HG03039 (cell line): ENCODE data around the gene FGF13.

Source experiments
- ATAC-seq: cut with Tn5 transposase; IDR thresholded peaks from one replicate; pipeline ENCODE4 v1.9.1; 2021; ENCODE audit warnings: mild to moderate bottlenecking, moderate library complexity; ENCODE audit not compliant: unreplicated experiment

The FGF13 gene

DNA sequence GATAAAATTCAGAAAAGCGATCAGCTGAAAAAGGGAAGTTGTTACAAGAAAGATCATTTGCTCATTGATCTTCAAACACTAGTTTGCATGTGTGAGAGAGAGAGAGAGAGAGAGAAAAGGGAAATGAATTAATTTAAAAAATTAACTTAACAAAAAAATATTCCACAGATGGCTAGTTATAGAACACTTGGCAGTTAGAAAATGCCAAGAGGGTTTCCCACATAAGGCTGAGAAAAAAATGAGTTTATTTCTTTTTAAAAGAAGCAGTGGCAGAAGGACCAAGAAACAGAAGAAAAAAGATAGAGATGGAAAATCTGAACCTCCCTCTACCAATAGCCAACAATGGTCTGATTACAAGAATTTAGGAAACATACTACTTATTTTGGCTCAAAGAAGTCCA, 47.1 kb downstream of the FGF13 start:
- ATAC-seq: no peak

DNA sequence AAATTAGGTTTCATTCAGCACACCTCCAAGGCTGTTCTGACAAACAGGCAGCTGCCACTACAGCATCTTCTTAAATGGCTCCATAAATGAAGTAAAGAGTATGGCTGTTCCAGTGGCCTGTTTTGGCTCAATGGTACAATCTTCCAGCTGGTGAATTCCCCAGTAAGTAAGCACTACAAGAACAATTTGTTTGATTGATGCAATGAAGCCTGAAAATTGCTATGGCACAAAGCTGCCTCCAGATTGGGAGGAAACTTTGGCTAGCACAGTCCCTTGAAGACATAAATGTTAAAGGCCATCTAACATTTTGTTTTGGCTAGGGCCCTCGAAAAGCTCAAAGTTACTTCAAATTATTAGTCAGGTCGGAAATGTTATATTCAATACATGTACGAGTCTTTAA, 47.5 kb downstream of the FGF13 start:
- no peak for ATAC-seq

DNA sequence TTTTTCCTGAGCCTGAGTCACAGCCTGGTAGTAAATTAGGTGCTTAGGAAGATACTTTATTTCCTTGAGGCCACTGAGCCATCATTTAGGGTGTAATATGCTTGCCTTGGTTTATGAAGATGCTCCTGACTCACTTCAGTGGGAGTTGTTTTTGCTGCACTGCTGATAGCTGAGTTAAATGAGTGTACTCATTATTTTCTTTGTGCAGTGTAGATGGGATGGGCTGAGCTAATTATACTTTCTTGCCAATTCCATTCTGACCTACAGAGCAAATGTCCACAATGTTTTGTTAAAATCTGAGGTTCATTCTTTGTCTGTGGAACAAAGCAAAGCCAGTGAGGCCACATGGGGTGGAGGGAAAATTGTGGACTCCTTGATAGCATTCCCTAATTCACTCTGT, 60.0 kb downstream of the FGF13 start:
- ATAC-seq: no peak

DNA sequence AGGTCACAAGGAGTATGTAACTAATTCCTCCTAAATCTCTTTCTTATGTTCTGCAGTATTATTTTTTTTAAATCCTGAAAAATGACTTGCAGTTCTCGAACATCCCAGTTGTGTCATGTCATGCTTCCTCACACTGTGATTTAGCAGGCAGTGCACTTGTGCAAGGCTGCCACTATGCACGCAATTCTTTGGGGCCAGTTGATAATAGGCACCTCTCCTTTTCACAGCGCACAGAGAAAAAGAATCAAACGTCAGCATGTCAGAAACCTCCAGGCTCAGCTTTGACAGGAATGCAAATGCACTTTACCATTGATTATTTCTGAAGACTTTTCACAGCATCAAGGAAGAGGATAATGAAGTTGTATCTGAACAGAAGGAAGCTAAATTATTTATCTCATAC, 62.9 kb downstream of the FGF13 start:
- ATAC-seq: no peak

DNA sequence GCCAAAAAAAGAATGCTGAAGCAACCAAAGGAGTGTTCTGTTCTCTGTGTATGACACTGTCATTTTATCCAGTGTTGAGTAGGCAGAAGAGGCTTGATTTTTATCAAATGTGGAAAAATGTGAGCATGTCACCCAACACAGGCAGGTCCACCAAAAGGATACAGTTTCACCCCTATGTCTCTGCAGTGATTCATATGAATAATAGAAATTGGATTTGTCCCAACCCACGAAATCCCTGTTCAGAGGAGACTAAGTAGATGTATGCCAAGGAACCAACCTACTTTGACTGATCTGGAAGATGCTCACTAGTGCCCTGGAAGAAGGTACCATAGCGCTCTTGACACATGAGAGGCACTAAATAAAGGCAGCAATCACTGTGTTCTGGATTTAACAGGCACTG, 72.5 kb downstream of the FGF13 start:
- ATAC-seq: no peak
